Prostate gland (tissue), 2 donors: ENCODE data around the gene MIGA2. TPM values are rescaled to one million over a fixed set of nuclear protein-coding genes. Genes with fewer than 3 reads are reported as not detected.
A peak's percentile ranks its signal among the peaks of the same experiment; 100 is the strongest.

ENCODE experiments used
- DNase-seq: peaks from one replicate; pipeline ENCODE4 v3.0.0-alpha.2; 2019; ENCODE audit warnings: low spot score
- H3K27ac ChIP-seq, 2 donors: fragments of 200-600 bp; sonication (generic); 2 replicates each; pipeline ENCODE4 v1.5.1; 2017 to 2019
- H3K27me3 ChIP-seq: fragments of 200-600 bp; sonication (generic); replicated peaks from 2 replicates; pipeline ENCODE4 v1.5.1; 2019; ENCODE audit not compliant: insufficient read depth
- H3K36me3 ChIP-seq, 2 donors: fragments of 200-600 bp; sonication (generic); 1 replicate in 1 of 2; 2 replicates in 1 of 2; pipeline versions ENCODE4 v1.5.1 to v1.8.1; 2017 to 2019
- H3K4me1 ChIP-seq: fragments of 200-600 bp; sonication (generic); replicated peaks from 2 replicates; pipeline ENCODE4 v1.5.1; 2019
- H3K4me3 ChIP-seq, 2 donors: fragments of 200-600 bp; sonication (generic); 2 replicates each; pipeline ENCODE4 v1.5.1; 2017 to 2019
- H3K9me3 ChIP-seq: fragments of 200-600 bp; sonication (generic); 2 replicates; pipeline ENCODE4 v1.5.1; 2017
- CTCF ChIP-seq, 4 experiments: fragments of 200-600 bp in 2 of 4; fragments of 450-650 bp in 2 of 4; sonication (generic) in 2 of 4; IDR thresholded peaks; 1 replicate in 3 of 4; 2 replicates in 1 of 4; pipeline ENCODE4 v1.5.1; 2016 to 2019; ENCODE audit warnings: antibody characterized with exemption in 4 of 4, mild to moderate bottlenecking in 2 of 4, moderate library complexity in 2 of 4
- POLR2A ChIP-seq: fragments of 450-650 bp; IDR thresholded peaks from one replicate; pipeline ENCODE4 v1.6.1; 2016; ENCODE audit warnings: antibody characterized with exemption, mild to moderate bottlenecking
- POLR2AphosphoS5 ChIP-seq: sonication (generic); formaldehyde crosslinking; IDR thresholded peaks from one replicate; pipeline ENCODE4 v1.6.1; 2017; ENCODE audit warnings: antibody characterized with exemption
- WGBS: methylation state at CpG from one replicate; pipeline ENCODE4 v1.1.5; 2018; 5-methylcytosine and 5-hydroxymethylcytosine counted together
- intact Hi-C: fragments of 100-400 bp; cut with DNase I; formaldehyde crosslinking; loops from one replicate; pipeline ENCODE4 v1.14.2; 2022
- total RNA-seq, 2 donors: library from RNA; depleted of rRNA; stranded (reverse); fragments of >200 nt; gene quantifications; one replicate each; pipeline ENCODE4 v1.1.0, GENCODE V29; 2016

MIGA2 gene
- total RNA-seq, 2 donors from 2014 or later, result 54.5 to 56.5 TPM

- 3% methylated on average over 29 of the region's 47 CpGs for WGBS
- Histone ChIP-seq H3K36me3 (no peaks in the 10 kb centered on the region), H3K4me3 (peak overlapping the region; percentile 54 to 71), H3K9me3 (no peaks in the 10 kb centered on the region), H3K4me1 (peaks cover 9% of the 10 kb centered on the region), H3K27ac (peak overlapping the region; percentile 51 to 81), H3K27me3 (no peaks in the 10 kb centered on the region)
- intact Hi-C loops, result loop anchor here (1.0 to 5.0 kb wide), 2 partner anchors 9 to 35 kb away; partner anchors contain the start of gene MIGA2
- DNase-seq, result no peak
- TF ChIP-seq POLR2A, result peak; percentile 35
- peak in 1 of 4 experiments; percentile 20 for TF ChIP-seq CTCF (IDR thresholded peaks at IDR 0.05)
- no peak for TF ChIP-seq POLR2AphosphoS5
Measured at GRCh38 chr9:129027685-129028191, 8.7 kb upstream of the MIGA2 start.

- Histone ChIP-seq H3K36me3 (no peaks in the 10 kb centered on the region), H3K9me3 (no peaks in the 10 kb centered on the region), H3K27ac (peak within 1 kb of the TSS; percentile 51 to 81), H3K27me3 (no peaks in the 10 kb centered on the region), H3K4me1 (peaks cover 9% of the 10 kb centered on the region), H3K4me3 (peak within 1 kb of the TSS; percentile 54 to 71)
- WGBS, result 4% methylated on average over 17 of the region's 60 CpGs
- intact Hi-C loops, result loop anchor here (1.0 to 5.0 kb wide), 2 partner anchors 8 to 36 kb away; partner anchors contain the start of gene MIGA2
- peak; percentile 78 to 88 (median 80) for TF ChIP-seq CTCF (IDR thresholded peaks at IDR 0.05)
- TF ChIP-seq POLR2AphosphoS5, result peak; percentile 58
- TF ChIP-seq POLR2A, result no peak
- peak; percentile 96 for DNase-seq
Measured at GRCh38 chr9:129028192-129028966, 8.0 kb upstream of the MIGA2 start, which contains the start of gene SH3GLB2. TSS of gene SH3GLB2 (minus strand) at chr9:129028331. CDS start at chr9:129028154, 177 bp downstream.

GRCh38 chr9:129030191-129030590 lies 6.2 kb upstream of the MIGA2 start:
- no peaks in the 10 kb centered on the region for H3K27me3 ChIP-seq
- H3K4me1 ChIP-seq, result peaks cover 9% of the 10 kb centered on the region
- H3K36me3 ChIP-seq, result no peaks in the 10 kb centered on the region
- no peak for TF ChIP-seq CTCF (IDR thresholded peaks at IDR 0.05)
- TF ChIP-seq POLR2AphosphoS5, result no peak
- no peak for TF ChIP-seq POLR2A
- H3K27ac ChIP-seq, result no peak overlapping the region
- no peak for DNase-seq
- H3K9me3 ChIP-seq, result no peaks in the 10 kb centered on the region
- intact Hi-C loops, result no loop called here
- no peak overlapping the region for H3K4me3 ChIP-seq

- intact Hi-C loops, result no loop called here
- no peak overlapping the region for H3K27ac ChIP-seq
- no peak for TF ChIP-seq POLR2A
- TF ChIP-seq CTCF (IDR thresholded peaks at IDR 0.05), result no peak
- no peak for TF ChIP-seq POLR2AphosphoS5
- H3K27me3 ChIP-seq, result no peaks in the 10 kb centered on the region
- peaks cover 2% of the 10 kb centered on the region for H3K4me1 ChIP-seq
- H3K4me3 ChIP-seq, result no peak overlapping the region
- H3K36me3 ChIP-seq, result no peaks in the 10 kb centered on the region
- H3K9me3 ChIP-seq, result no peaks in the 10 kb centered on the region
- 64% methylated on average over 4 of the region's 4 CpGs for WGBS
- no peak for DNase-seq
Measured at GRCh38 chr9:129031514-129031913, 4.9 kb upstream of the MIGA2 start.
